ENCODE results near the gene TMEM184C.

DNA sequence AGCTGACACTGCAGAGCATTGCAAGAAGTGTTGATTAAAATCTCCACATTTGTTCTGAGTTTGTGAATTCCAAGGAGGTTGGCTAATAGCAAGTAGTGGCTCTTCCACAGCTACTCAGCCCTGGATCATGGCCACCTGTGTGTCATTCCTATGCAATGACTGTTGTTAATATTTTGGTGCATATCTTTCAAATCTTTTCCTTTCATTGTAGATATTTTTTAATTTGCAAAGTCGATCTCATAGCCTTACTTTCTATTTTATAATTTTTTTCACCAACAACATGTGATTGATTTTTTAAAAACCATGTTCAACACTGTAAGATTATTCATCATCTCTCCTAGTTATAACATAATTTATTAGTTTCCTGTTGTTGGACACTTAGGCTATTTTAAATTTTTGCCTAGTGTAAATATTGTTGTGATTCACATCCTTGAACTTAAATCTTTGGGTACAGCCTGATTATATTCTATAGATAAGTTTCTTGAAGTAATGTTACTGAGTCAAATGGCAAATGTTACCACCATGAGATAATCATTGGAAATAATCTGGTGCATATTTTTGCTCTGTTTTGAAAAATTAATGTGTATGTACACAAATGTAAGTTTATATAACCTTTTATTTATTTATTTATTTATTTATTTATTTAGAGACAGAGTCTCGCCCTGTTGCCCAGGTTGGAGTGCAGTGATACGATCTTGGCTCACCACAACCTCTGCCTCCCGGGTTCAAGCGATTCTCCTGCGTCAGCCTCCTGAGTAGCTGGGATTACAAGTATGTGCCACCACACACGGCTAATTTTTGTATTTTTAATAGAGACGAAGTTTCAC is 97.6 kb downstream of the TMEM184C start:
- TF ChIP-seq, protein P1, sequence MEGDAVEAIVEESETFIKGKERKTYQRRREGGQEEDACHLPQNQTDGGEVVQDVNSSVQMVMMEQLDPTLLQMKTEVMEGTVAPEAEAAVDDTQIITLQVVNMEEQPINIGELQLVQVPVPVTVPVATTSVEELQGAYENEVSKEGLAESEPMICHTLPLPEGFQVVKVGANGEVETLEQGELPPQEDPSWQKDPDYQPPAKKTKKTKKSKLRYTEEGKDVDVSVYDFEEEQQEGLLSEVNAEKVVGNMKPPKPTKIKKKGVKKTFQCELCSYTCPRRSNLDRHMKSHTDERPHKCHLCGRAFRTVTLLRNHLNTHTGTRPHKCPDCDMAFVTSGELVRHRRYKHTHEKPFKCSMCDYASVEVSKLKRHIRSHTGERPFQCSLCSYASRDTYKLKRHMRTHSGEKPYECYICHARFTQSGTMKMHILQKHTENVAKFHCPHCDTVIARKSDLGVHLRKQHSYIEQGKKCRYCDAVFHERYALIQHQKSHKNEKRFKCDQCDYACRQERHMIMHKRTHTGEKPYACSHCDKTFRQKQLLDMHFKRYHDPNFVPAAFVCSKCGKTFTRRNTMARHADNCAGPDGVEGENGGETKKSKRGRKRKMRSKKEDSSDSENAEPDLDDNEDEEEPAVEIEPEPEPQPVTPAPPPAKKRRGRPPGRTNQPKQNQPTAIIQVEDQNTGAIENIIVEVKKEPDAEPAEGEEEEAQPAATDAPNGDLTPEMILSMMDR (IDR thresholded peaks at IDR 0.05) = no peak
- no peak for TF ChIP-seq POLR2A (IDR thresholded peaks at IDR 0.05)

Measured in body of pancreas (tissue), 4 donors.